IMR-90 (cell line): Measurements from ENCODE around the gene TBC1D16. TPM values are rescaled to one million over a fixed set of nuclear protein-coding genes. Genes with fewer than 3 reads are reported as not detected.

Source experiments
- ATAC-seq: fragments of 200-7000 bp; cut with Tn5 transposase; 2 replicates; pipeline ENCODE4 v1.9.1; 2020; ENCODE audit warnings: low read depth, mild to moderate bottlenecking, moderate library complexity
- BruUV-seq: library from RNA; stranded (reverse); fragments of 400-500 nt; replicated peaks from 2 replicates; lab custom pipeline; 2021; lab: Mats Ljungman, UMichigan
- CTCF ChIA-PET: fragments of 300-600 bp; formaldehyde crosslinking; extraction: SDS; loops from one replicate; lab custom pipeline; 2021; ENCODE audit warnings: antibody characterized with exemption; lab: Yijun Ruan, JAX
- POLR2A ChIA-PET: fragments of 300-600 bp; sonication (Branson Sonifier 250); formaldehyde crosslinking; loops from one replicate; lab custom pipeline; 2022; ENCODE audit warnings: antibody characterized with exemption; ENCODE audit not compliant: unreplicated experiment; lab: Charles Lee
- DNase-seq: peaks from one replicate; pipeline ENCODE4 v3.0.0; 2013
- H2AFZ ChIP-seq: replicated peaks from 2 replicates; pipeline ENCODE3; 2013; ENCODE audit warnings: low read length, mild to moderate bottlenecking; ENCODE audit not compliant: poor library complexity
- H2AK5ac ChIP-seq: 2 replicates; pipeline ENCODE4 v1.6.1; 2013; ENCODE audit warnings: low read depth, low read length, inconsistent platforms
- H2AK9ac ChIP-seq: replicated peaks from 2 replicates; pipeline ENCODE3; 2013; ENCODE audit warnings: mild to moderate bottlenecking, low read depth, low read length, moderate library complexity; ENCODE audit not compliant: poor library complexity
- H2BK120ac ChIP-seq: 2 replicates; pipeline ENCODE4 v1.6.1; 2013; ENCODE audit warnings: low read depth, low read length, inconsistent platforms
- H2BK15ac ChIP-seq: 3 replicates; pipeline ENCODE4 v1.6.1; 2013; ENCODE audit warnings: low read depth, low read length, inconsistent platforms
- H2BK20ac ChIP-seq: 2 replicates; pipeline ENCODE4 v1.6.1; 2013; ENCODE audit warnings: low read depth, mild to moderate bottlenecking, inconsistent platforms, low read length, moderate library complexity
- H2BK5ac ChIP-seq: 2 replicates; pipeline ENCODE4 v1.6.1; 2013; ENCODE audit warnings: mild to moderate bottlenecking, low read depth, low read length, inconsistent platforms; ENCODE audit not compliant: poor library complexity, severe bottlenecking
- H3K14ac ChIP-seq: replicated peaks from 2 replicates; pipeline ENCODE4 v1.6.1; 2013; ENCODE audit warnings: low read depth, low read length, inconsistent platforms
- H3K18ac ChIP-seq: 2 replicates; pipeline ENCODE4 v1.6.1; 2013; ENCODE audit warnings: low read depth, low read length, control low read depth
- H3K23ac ChIP-seq: 2 replicates; pipeline ENCODE4 v1.6.1; 2013; ENCODE audit warnings: low read depth, low read length, inconsistent platforms
- H3K27ac ChIP-seq: 2 replicates; pipeline ENCODE4 v1.5.1; 2013; ENCODE audit warnings: mild to moderate bottlenecking, control low read depth, low read length; ENCODE audit not compliant: insufficient read depth
- H3K27me3 ChIP-seq: 2 replicates; pipeline ENCODE4 v1.6.1; 2013; ENCODE audit warnings: low read length; ENCODE audit not compliant: control insufficient read depth, insufficient read depth
- H3K36me3 ChIP-seq: 2 replicates; pipeline ENCODE4 v1.6.1; 2013; ENCODE audit warnings: low read length, mixed read lengths; ENCODE audit not compliant: control insufficient read depth, insufficient read depth
- H3K4ac ChIP-seq: 2 replicates; pipeline ENCODE4 v1.6.1; 2013; ENCODE audit warnings: low read depth, low read length, inconsistent platforms
- H3K4me1 ChIP-seq: 2 replicates; pipeline ENCODE4 v1.6.1; 2013; ENCODE audit warnings: low read length, mixed read lengths; ENCODE audit not compliant: control insufficient read depth, insufficient read depth
- H3K4me2 ChIP-seq: 2 replicates; pipeline ENCODE4 v1.6.1; 2013; ENCODE audit warnings: low read depth, mild to moderate bottlenecking, control low read depth, low read length, moderate library complexity
- H3K4me3 ChIP-seq: 2 replicates; pipeline ENCODE4 v1.5.1; 2013; ENCODE audit warnings: low read depth, mild to moderate bottlenecking, control low read depth, low read length, moderate library complexity; ENCODE audit not compliant: insufficient read depth
- H3K56ac ChIP-seq: 2 replicates; pipeline ENCODE4 v1.6.1; 2013; ENCODE audit warnings: low read length, inconsistent platforms; ENCODE audit not compliant: insufficient read depth; ENCODE audit errors: extremely low read depth
- H3K79me1 ChIP-seq, 2 experiments: 2 replicates each; pipeline ENCODE4 v1.6.1; 2013; ENCODE audit warnings: low read length in 2 of 2, inconsistent platforms in 1 of 2, low read depth in 1 of 2
- H3K9ac ChIP-seq: 2 replicates; pipeline ENCODE4 v1.6.1; 2013; ENCODE audit warnings: low read depth, low read length, control low read depth
- H3K9me1 ChIP-seq: 2 replicates; pipeline ENCODE4 v1.6.1; 2013; ENCODE audit warnings: low read length, inconsistent platforms; ENCODE audit not compliant: insufficient read depth
- H3K9me3 ChIP-seq: 2 replicates; pipeline ENCODE4 v1.6.1; 2013; ENCODE audit warnings: low read length; ENCODE audit not compliant: control insufficient read depth, insufficient read depth
- H4K20me1 ChIP-seq: 2 replicates; pipeline ENCODE4 v1.6.1; 2013; ENCODE audit warnings: low read length, inconsistent platforms; ENCODE audit not compliant: insufficient read depth
- H4K5ac ChIP-seq: 2 replicates; pipeline ENCODE4 v1.6.1; 2013; ENCODE audit warnings: mild to moderate bottlenecking, low read depth, low read length, control low read depth
- H4K8ac ChIP-seq, 2 experiments: 2 replicates each; pipeline ENCODE4 v1.6.1; 2013; ENCODE audit warnings: low read depth in 2 of 2, low read length in 2 of 2, control low read depth in 1 of 2, inconsistent platforms in 1 of 2
- H4K91ac ChIP-seq: 2 replicates; pipeline ENCODE4 v1.6.1; 2013; ENCODE audit warnings: low read depth, low read length, inconsistent platforms; ENCODE audit not compliant: insufficient read depth
- BHLHE40 ChIP-seq: fragments of 150-350 bp; IDR thresholded peaks from 2 replicates; pipeline ENCODE4 v1.6.1; 2016; ENCODE audit warnings: mild to moderate bottlenecking, low read depth, low read length
- CEBPB ChIP-seq: IDR thresholded peaks from 2 replicates; pipeline ENCODE4 v1.6.1; 2012; ENCODE audit warnings: low read depth, low read length, improper control_type of control experiment
- CHD1 ChIP-seq: IDR thresholded peaks from 2 replicates; pipeline ENCODE4 v1.6.1; 2012; ENCODE audit warnings: low read depth, low read length, improper control_type of control experiment
- CTCF ChIP-seq: conservative IDR thresholded peaks from 2 replicates; pipeline ENCODE4 v1.5.1; 2012; ENCODE audit warnings: mild to moderate bottlenecking, low read depth, low read length, improper control_type of control experiment
- ELK1 ChIP-seq: fragments of 150-350 bp; IDR thresholded peaks from 2 replicates; pipeline ENCODE4 v1.6.1; 2016; ENCODE audit warnings: low read depth, mild to moderate bottlenecking, low read length, moderate library complexity, borderline replicate concordance
- FOS ChIP-seq: fragments of 150-350 bp; IDR thresholded peaks from 2 replicates; pipeline ENCODE4 v1.6.1; 2016; ENCODE audit warnings: low read depth, low read length
- MAFK ChIP-seq: IDR thresholded peaks from 2 replicates; pipeline ENCODE4 v1.6.1; 2012; ENCODE audit warnings: low read depth, low read length, improper control_type of control experiment
- MAZ ChIP-seq: IDR thresholded peaks from 2 replicates; pipeline ENCODE4 v1.6.1; 2012; ENCODE audit warnings: low read depth, mild to moderate bottlenecking, low read length, improper control_type of control experiment, moderate library complexity, borderline replicate concordance
- MXI1 ChIP-seq: IDR thresholded peaks from 2 replicates; pipeline ENCODE4 v1.6.1; 2012; ENCODE audit warnings: low read depth, mild to moderate bottlenecking, low read length, moderate library complexity, borderline replicate concordance
- NFE2L2 ChIP-seq: fragments of 150-350 bp; IDR thresholded peaks from 2 replicates; pipeline ENCODE4 v1.6.1; 2016; ENCODE audit warnings: low read depth, mild to moderate bottlenecking, low read length
- POLR2A ChIP-seq: IDR thresholded peaks from 2 replicates; pipeline ENCODE4 v1.6.1; 2012; ENCODE audit warnings: mild to moderate bottlenecking, low read depth, low read length
- RAD21 ChIP-seq: IDR thresholded peaks from 2 replicates; pipeline ENCODE4 v1.6.1; 2012; ENCODE audit warnings: low read length, improper control_type of control experiment
- RCOR1 ChIP-seq: IDR thresholded peaks from 2 replicates; pipeline ENCODE4 v1.6.1; 2012; ENCODE audit warnings: mild to moderate bottlenecking, low read length, improper control_type of control experiment; ENCODE audit not compliant: insufficient replicate concordance
- SMC3 ChIP-seq: fragments of 150-350 bp; IDR thresholded peaks from 2 replicates; pipeline ENCODE4 v1.6.1; 2016; ENCODE audit warnings: low read depth, mild to moderate bottlenecking, antibody characterized with exemption, low read length, moderate library complexity
- WGBS, 2 experiments: methylation state at CpG; one replicate each; pipeline versions ENCODE4 v1.1.5 to v1.1.7; 2013; ENCODE audit warnings: missing lambda C conversion rate in 2 of 2; ENCODE audit not compliant: insufficient read length in 1 of 2; ENCODE audit errors: extremely low coverage in 2 of 2; 5-methylcytosine and 5-hydroxymethylcytosine counted together
- dilution Hi-C: fragments of 300-500 bp; cut with HindIII; formaldehyde crosslinking; loops from one replicate; pipeline ENCODE4 v1.14.3; 2018; ENCODE audit warnings: low sequenced_read_pairs; ENCODE audit not compliant: unreplicated experiment
- in situ Hi-C: fragments of 300-500 bp; cut with MboI; formaldehyde crosslinking; loops from 3 replicates; pipeline ENCODE4 v1.14.3; 2019; ENCODE audit warnings: low sequenced_read_pairs, inconsistent platforms, mixed read lengths
- intact Hi-C: fragments of 100-400 bp; cut with micrococcal nuclease; formaldehyde crosslinking; loops from 2 replicates; pipeline ENCODE4 v1.10.0; 2022
- polyA plus RNA-seq, 3 experiments: library from polyadenylated mRNA; depleted of rRNA; stranded (reverse); fragments of >200 nt; gene quantifications; 2 replicates each; pipeline ENCODE4 v1.2.3, GENCODE V29; 2012; ENCODE audit warnings: low replicate concordance in 1 of 3
- total RNA-seq: library from RNA; depleted of rRNA; stranded (reverse); fragments of >200 nt; gene quantifications from 2 replicates; pipeline ENCODE4 v1.2.3, GENCODE V29; 2012
- TF ChIP-seq, protein P1 (sequence below): fragments of 150-350 bp; IDR thresholded peaks from 2 replicates; pipeline ENCODE4 v1.6.1; 2017; ENCODE audit warnings: mild to moderate bottlenecking, antibody characterized with exemption, low read length, low read depth

The TBC1D16 gene
- total and polyA plus RNA-seq, 2 of the 4 experiments (the other 2 are of a cell fraction) = 10.1 to 16.7 TPM

DNA sequence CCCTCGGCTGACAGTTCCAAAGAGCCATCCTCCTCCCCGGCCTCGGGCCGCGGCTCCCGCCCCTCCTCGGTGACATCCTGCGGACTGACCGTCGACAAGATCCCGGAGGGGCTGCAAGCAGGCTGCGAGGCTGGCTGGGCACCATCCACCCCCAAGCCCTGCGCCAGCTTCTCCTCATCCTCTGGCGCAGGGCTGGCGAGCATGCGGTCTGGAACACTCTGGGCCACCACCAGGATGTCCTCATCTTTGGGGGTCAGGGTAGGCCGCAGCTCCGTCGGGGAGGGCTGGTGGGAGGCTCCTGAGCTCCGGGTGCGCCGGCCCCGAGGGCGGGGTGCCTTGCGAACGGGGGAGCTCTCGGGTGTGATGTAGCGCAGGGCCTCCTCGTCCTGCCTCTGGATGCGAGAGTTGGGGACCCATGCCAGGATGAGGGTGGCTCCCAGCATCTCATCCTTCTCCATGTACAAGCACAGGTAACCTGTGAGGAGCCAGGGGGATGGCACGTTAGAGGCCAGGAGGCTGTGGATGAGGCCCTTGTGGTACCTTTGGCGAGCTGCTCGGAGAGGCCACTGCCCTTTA lies 25.3 kb downstream of the TBC1D16 start:
- no peak overlapping the region for H2AK9ac ChIP-seq
- no peak overlapping the region for H2BK20ac ChIP-seq
- no peak overlapping the region for H2BK5ac ChIP-seq
- no peak overlapping the region for H2BK15ac ChIP-seq
- H4K20me1 ChIP-seq = peaks cover 31% of the 10 kb centered on the region
- no peaks in the 10 kb centered on the region for H3K9me1 ChIP-seq
- DNase-seq (no peak), ATAC-seq (no peak)
- WGBS, 2 experiments = 94% methylated on average over 16 of the region's 33 CpGs; no CpG with 5 or more reads in 1 of the 2 experiments
- H4K91ac ChIP-seq = no peak overlapping the region
- intact Hi-C loops (no loop called here), in situ Hi-C loops (no loop called here), dilution Hi-C loops (no loop called here)
- no peak overlapping the region for H3K14ac ChIP-seq
- H3K36me3 ChIP-seq = peaks cover 13% of the 10 kb centered on the region
- H3K4me3 ChIP-seq = no peak overlapping the region
- H3K4me2 ChIP-seq = no peak overlapping the region
- peaks cover 7 to 29% of the 10 kb centered on the region in 2 experiments for H3K79me1 ChIP-seq
- H3K9me3 ChIP-seq = peaks cover 2% of the 10 kb centered on the region; the same call in 1 of the 2 replicates
- no peak overlapping the region for H3K18ac ChIP-seq
- H3K27me3 ChIP-seq = no peaks in the 10 kb centered on the region
- no TSS peak for BruUV-seq
- H3K56ac ChIP-seq = no peak overlapping the region
- no peak overlapping the region for H2AK5ac ChIP-seq
- H3K27ac ChIP-seq = no peak overlapping the region
- no peak overlapping the region for H2BK120ac ChIP-seq
- no peaks in the 10 kb centered on the region; the same call in 1 of the 2 replicates for H3K4me1 ChIP-seq
- POLR2A ChIA-PET = interaction anchor here (0.6 kb wide), 1 partner anchor 18 kb away, joined by 6 read pairs; no protein-coding TSS in a partner anchor
- no peak overlapping the region for H4K5ac ChIP-seq
- no peak overlapping the region for H3K9ac ChIP-seq
- H4K8ac ChIP-seq = no peak overlapping the region
- no peak overlapping the region for H3K4ac ChIP-seq
- no peak overlapping the region for H2AFZ ChIP-seq
- CTCF ChIA-PET = no interaction called here
- TF ChIP-seq CTCF (no peak), SMC3 (no peak), CEBPB (no peak), ELK1 (no peak), MXI1 (no peak), RCOR1 (no peak), FOS (no peak), NFE2L2 (no peak), BHLHE40 (no peak), MAFK (no peak), CHD1 (no peak), RAD21 (no peak), POLR2A (no peak), MAZ (no peak)
- TF ChIP-seq, protein P1, sequence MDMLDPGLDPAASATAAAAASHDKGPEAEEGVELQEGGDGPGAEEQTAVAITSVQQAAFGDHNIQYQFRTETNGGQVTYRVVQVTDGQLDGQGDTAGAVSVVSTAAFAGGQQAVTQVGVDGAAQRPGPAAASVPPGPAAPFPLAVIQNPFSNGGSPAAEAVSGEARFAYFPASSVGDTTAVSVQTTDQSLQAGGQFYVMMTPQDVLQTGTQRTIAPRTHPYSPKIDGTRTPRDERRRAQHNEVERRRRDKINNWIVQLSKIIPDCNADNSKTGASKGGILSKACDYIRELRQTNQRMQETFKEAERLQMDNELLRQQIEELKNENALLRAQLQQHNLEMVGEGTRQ = no peak
- no peak overlapping the region for H3K23ac ChIP-seq
